ENCODE results near the gene CSRNP2.

Gene CSRNP2

DNA sequence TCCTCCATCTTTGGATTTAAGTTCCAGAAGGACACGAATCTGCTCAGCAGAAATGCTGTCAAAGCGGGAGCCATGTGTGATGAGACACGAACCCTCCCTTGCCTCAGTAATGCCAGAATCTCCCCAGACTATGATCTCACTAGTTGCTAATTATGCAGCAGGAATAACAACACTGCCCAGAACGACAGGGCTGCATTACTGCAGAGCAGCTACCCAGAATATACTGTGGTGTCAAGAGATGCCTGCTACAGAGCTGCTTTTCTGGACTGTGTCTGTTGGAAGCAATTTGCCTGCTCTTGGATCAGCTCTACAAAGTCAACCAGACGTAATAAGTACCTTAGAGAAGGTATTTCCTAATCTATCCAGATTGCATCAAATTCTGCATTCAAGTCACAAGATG, 5.5 kb downstream of the CSRNP2 start:
- DNase-seq (ENCODE audit: low read depth) = no peak

DNA sequence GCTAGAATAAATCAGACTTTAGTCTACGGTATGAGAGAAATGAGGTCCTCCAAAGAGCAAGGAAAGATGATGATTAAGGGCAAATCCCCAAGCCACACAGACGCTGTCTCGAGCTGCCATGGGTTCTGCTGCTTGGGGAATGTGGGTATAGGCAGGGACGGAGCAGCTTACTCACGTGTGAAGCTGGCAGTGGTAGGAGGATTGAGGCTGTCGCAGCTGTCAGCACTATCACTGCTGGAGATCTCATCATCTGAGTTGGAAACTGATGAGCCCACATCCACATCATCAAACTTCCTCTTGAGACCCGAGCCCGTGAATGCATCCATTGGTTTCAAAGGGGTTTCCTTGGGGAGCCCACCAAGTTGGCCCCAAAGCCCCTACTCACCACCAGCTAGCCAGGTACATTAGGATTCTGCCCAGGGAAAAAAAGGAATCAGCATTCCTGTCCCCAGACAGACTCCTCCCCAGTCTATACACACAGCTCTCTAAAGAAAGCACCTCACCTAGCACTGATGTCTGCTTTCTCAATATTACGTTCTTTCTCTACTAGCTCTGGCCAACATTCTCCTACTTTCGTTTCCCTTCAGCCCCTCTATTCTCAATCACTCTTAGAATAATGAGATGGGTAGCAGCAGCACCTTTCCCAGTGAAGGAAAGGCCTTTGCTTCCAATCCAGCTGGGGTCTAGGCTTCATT, 7.0 kb downstream of the CSRNP2 start:
- no peak for DNase-seq (ENCODE audit: low read depth)

GRCh38 chr12:51075390-51075789, 8.0 kb downstream of the CSRNP2 start:
- no peak for DNase-seq (ENCODE audit: low read depth)

GRCh38 chr12:51071663-51072062, 11.7 kb downstream of the CSRNP2 start:
- DNase-seq (ENCODE audit: low read depth) = no peak

DNA sequence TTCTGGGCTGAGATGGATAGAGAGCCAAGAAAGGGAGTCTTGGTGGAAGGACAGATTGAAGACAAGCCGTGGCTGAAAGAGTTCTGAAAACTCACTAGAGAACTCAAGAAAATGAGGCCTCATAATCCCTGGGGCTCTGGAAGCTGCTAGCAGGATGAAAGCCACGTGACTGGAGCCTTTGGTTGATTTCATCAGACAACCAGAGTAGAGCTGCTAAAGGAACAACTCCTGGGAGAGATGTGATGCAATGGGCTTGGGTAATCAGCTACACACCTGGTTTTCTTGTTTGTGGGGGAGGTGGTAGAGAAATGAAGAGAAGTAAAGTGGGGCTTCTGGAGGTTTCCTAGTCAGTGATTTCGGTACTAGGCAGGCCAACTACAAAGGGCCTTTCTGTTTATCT, 13.4 kb downstream of the CSRNP2 start:
- DNase-seq (ENCODE audit: low read depth) = peak; percentile 25

GRCh38 chr12:51067771-51068170, 15.6 kb downstream of the CSRNP2 start:
- no peak for DNase-seq (ENCODE audit: low read depth)

DNA sequence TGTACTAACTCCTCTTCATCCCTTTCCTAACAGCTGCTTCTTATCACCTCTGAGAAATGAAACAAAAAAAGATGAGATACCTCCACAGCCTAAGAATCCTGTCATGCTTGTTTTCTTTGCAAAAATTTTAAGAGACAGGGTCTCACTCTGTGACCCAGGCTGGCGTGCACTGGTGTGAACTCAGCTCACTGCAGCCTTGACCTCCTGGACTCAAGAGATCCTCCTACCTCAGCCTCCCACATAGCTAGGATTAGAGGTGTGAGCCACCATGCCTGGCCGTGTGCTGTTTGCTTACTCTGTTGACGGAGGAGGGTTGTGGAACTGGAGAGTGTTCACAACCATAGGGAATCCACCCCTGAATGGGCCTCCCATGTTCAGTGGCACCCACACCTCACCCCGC, 16.2 kb downstream of the CSRNP2 start:
- no peak for DNase-seq (ENCODE audit: low read depth)

- no peak for DNase-seq (ENCODE audit: low read depth)
These were observed 17.9 kb downstream of the CSRNP2 start for GRCh38 chr12:51065530-51065929.

GRCh38 chr12:51062631-51063397, 20.6 kb downstream of the CSRNP2 start:
- no peak for DNase-seq (ENCODE audit: low read depth)

- DNase-seq (ENCODE audit: low read depth) = no peak
These were observed 24.3 kb downstream of the CSRNP2 start for GRCh38 chr12:51059086-51059485.

GRCh38 chr12:51056242-51056641, 27.2 kb downstream of the CSRNP2 start:
- peak; percentile 57 for DNase-seq (ENCODE audit: low read depth)

DNA sequence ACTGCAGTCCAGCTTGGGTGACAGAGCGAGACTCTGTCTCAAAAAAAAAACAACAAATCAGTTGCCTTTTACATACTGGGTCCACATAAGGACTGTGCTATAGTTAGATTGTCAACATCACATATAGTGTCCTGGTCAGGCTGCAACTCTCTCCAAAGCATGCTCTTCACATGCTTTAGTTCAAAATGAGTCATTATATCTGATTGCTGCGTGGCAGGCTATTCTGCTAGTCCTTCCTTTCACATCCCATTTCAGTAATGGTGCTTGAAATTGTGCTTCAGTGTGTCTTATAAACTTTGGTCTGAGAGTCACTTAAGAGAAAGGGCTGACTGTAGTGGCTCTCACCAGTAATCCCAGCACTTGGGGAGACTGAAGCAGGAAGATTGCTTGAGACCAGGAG, 28.3 kb downstream of the CSRNP2 start:
- no peak for DNase-seq (ENCODE audit: low read depth)

- DNase-seq (ENCODE audit: low read depth) = no peak
These were observed 31.6 kb downstream of the CSRNP2 start for GRCh38 chr12:51051787-51052186.

DNA sequence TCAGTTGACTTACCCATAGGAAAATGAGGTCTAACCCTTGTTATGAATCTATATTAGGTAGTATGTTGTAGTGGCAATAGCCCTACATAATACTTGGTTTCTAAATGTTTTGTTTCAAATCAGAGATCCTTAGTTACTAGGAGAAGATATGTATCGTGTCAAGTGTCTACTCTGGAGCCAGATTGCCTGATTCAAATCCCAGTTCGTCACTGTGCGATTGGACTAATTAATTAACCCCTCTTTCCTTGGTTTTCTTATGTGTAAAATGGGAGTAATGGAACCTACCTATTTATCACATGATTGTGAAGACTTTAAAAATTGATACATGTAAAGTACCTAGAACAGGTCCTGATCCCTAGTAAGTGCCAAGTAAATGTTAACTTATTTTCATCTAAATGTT, 33.9 kb downstream of the CSRNP2 start:
- DNase-seq (ENCODE audit: low read depth) = no peak

GRCh38 chr12:51048661-51049251, 34.6 kb downstream of the CSRNP2 start:
- DNase-seq (ENCODE audit: low read depth) = no peak

GRCh38 chr12:51047655-51048540, 35.5 kb downstream of the CSRNP2 start, which contains the start of gene LETMD1:
LETMD1 (plus strand) TSS chr12:51048327; CDS start chr12:51048357, 30 bp downstream.
- peak; percentile 99 for DNase-seq (ENCODE audit: low read depth)

- DNase-seq (ENCODE audit: low read depth) = no peak
These were observed 47.1 kb downstream of the CSRNP2 start for GRCh38 chr12:51036279-51036678.

- no peak for DNase-seq (ENCODE audit: low read depth)
These were observed 49.8 kb downstream of the CSRNP2 start for GRCh38 chr12:51033457-51034089.

GRCh38 chr12:51033048-51033447, 50.3 kb downstream of the CSRNP2 start:
- no peak for DNase-seq (ENCODE audit: low read depth)

DNA sequence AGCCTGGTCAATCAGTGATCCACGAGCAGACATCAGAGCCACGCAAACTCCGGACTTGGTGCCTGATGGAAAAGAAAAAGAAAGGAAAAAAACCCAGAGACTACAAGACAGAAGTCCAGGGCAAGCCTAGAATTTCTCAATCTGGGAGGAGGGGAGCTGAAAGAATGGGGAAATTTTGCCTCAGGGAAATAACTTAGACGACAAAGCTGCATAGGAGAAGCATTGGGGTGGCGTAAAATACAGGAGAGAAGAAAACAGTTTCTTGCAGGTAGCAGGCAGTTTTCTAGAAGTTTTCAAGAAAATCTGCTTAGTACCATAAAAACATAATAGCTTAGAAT, 54.6 kb downstream of the CSRNP2 start:
- peak; percentile 58 for DNase-seq (ENCODE audit: low read depth)

DNA sequence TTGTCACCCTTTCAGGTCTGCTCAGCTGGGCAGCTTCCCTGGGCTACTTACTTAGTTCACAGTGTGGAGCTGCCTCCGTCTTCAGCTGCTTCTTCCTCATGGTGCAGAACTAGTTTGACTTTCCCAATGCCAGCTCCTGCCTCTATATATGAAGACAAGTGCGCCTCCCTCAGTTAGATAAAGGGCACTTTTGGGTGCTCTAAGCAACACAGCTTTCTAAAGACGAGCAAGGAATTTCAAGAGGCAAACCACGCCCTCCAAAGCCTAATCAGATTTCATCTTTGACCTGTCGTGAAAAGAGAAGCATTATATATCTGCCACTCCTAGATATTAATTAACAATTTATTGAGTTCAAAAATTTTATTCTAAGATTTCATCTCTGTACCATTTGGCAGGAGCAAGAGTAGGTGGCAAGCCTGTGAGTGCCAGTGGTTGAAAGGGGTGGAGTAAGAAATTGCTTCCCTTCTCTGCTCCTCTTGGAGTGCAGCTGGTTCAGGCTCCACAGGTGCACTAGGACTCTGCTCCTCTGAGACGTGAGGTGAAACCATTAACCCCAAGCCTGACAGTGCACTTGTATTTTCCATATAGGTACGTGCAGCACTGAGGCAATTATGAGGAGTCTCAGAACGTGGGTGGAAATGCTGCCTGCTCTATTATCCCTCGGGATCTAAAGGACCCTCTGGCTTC, 55.1 kb downstream of the CSRNP2 start:
- peak; percentile 63 for DNase-seq (ENCODE audit: low read depth)

All from fibroblast of gingiva (primary cell).